Ureter (tissue), 1 donor: Measurements from ENCODE around the gene TRIO. TPM values are rescaled to one million over a fixed set of nuclear protein-coding genes. Genes with fewer than 3 reads are reported as not detected.
"Not testable (repeated sequence)": the region's sequence is repeated elsewhere in the genome, so short reads cannot be mapped to it uniquely, and the experiment has no call there.

ENCODE experiments used
- DNase-seq: peaks from one replicate; pipeline ENCODE4 v3.0.0-alpha.2; 2020; ENCODE audit warnings: low spot score
- total RNA-seq: library from RNA; stranded (reverse); gene quantifications from one replicate; pipeline ENCODE4 v1.2.4, GENCODE V29; 2023
- donor health status: DM: yes; HTN: yes; CAD: no.

Gene TRIO
- total RNA-seq, 1 donor from 2014 or later, result 216 TPM

DNA sequence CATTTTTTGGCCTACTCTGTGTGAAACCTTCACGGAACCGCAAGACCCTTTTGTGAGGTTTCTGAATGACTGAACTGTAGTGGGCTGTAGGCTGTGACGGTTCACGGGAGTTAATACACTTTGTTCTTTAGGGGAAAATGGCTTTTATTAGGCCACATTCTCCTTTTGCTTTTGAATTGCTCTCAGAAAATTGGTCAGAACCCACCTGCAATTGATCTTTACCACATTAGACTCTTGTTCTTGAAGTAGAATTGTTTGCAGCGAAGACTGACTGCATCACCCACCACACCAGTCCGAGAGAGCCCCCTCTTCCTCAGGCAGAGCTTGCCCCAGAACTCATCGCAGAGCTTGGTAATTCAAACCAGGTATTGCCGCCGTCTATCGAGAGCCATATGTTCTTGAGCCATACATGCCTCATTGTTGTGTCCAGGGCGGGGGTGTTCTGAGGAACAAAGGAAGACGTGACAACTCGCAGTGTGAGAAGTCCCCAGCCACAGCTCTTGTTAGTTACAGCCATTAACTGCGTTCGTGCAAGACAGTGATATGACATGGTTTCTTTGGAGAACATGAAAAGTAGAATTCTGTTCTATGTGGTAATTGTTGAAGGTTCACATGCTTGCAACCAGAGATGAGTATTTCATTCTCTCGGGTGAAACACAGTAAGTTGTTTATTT lies 272.0 kb downstream of the TRIO start:
- no peak for DNase-seq

GRCh38 chr5:14415698-14416074 lies 272.5 kb downstream of the TRIO start:
- no peak for DNase-seq

GRCh38 chr5:14416621-14417275 lies 273.6 kb downstream of the TRIO start:
- DNase-seq, result no peak

- DNase-seq, result no peak
Measured at GRCh38 chr5:14417276-14417730, 274.2 kb downstream of the TRIO start.

DNA sequence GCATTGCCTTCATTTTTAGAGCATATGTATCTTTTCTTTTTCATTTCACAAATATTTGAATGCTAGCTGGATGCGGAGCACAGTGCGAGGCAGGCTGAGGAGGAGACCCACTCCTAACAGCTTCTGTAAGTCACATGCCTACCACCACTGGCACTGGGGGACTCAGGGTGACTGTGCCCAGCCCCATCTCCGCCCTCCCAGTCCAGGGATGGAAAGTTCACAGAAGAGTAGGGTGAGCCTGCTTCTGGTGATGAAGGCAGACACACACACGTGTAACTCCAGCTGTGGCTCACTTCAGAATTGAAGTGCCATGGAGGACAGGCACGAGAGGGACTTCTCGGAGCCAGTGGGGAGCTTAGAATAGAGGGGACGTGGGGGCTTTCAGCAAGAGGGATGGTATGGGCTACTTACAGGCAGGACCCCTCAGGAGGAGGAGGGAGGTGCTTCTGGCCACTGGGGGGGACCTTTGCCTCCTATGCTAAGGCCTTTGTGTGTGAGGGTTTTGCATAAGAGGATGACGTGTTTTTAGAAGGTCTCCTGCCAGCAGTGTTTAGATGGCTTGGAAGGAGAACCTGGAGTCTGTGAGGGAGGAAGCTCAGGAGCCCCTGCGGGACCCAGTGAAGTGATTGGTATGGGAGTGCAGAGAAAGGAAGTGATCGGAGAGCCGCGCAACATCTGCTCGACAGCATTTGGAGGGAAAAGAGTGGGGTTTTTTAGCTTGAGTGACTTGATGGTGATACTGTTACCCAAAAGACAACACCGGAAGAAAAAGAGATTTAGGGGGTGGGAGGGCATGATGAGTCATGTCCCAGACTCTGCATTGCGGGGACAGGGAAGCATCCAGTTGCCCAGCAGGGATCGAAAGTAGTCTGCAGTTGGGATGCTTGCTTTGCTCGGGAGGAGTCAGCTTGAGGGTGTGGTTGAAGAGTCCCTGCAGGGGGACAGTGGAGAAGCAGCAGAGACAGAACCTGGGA lies 274.9 kb downstream of the TRIO start:
- DNase-seq, result no peak

- DNase-seq, result no peak
Measured at GRCh38 chr5:14419686-14420085, 276.5 kb downstream of the TRIO start.

DNA sequence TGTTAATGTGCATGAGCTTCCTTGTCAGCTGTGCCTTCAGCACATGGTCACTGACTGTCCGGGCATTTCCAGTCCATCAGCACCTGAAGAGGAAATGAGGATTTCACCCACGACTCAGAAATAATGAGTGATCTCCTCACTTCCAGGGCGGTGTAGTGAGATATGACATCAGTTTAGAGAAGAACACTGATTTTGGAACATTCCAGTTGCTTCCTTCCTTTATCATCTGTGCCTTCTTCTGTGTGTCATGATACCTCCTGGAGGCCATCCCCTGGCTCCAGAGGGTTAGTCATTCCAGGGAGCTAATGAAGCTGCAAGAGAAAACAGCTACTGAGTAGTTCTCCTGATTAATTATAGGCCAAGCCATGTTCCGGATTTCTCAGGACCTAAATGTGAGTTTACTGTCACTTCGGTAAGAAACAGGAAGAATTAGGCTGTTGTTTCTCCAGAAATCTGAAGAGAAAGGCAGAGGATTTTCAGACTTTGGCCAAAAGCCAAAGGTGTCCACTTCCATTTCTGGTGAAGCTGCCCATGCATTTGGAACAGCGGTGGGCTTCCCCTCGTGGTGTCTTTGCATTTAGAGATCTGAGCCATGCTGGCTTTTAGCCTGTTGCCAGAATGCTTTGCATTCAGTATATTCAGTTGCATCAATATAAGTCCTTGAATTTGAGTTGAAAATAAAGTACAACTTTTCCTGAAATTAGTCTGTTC lies 277.1 kb downstream of the TRIO start:
- DNase-seq, result no peak

- DNase-seq, result no peak
Measured at GRCh38 chr5:14421851-14422250, 278.7 kb downstream of the TRIO start.

- no peak for DNase-seq
Measured at GRCh38 chr5:14424011-14424685, 281.0 kb downstream of the TRIO start.

DNA sequence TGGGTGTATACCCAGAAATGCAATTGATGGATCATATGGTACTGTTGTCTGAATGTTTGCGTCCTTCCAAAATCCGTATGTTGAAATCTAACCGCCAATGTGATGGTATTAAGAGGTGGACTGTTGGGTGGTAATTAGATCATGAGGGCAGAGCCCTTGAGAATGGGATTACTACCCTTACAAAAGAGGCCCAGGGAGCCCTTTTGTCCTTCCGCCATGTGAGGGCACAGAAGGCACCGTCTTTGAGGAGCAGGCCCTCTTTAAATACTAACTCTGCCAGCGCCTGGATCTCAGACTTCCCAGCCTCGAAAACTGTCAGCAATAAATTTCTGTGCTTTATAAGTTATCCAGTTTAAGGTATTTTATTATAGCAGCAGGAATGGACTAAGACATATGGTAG lies 282.4 kb downstream of the TRIO start:
- no peak for DNase-seq

DNA sequence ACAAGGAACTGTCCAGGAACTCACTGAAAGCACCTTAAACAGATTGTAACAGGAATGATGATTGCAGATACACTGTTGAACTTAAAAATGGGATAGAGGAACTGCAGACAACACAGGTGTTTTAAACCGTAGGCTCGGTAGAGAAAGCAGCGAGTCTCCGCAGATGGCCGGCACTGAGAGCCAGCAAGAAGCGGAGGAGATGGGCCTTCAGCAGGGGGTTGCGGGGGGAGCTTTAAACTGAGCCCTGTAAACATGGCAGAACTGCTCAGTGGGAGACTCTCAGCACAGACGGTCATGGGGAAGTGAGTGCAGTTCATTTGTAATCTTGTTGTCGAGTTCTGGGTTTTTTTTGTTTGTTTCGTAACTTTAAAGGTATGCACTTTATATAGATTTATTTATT lies 283.4 kb downstream of the TRIO start:
- no peak for DNase-seq

GRCh38 chr5:14428302-14429081 lies 285.4 kb downstream of the TRIO start:
- no peak for DNase-seq

- DNase-seq, result no peak
Measured at GRCh38 chr5:14429101-14430050, 286.2 kb downstream of the TRIO start.

DNA sequence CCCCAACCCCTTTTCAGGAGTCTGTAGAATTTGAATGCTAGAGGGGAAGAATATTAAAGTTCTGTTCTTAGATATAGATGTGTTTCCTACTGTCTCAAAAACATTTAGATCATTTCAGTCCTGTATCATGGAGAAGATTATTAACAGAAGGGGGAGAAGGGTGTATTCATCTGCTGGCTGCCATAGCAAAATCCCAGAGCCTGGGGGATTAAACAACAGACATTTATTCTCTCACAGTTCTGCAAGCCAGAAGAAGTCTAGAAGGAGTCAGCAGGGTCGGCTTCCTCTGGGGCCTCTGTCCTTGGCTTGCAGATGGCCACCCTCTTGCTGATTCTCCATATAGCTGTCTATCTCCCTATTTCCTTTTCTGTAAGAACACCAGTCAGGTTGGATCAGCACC lies 288.4 kb downstream of the TRIO start:
- DNase-seq, result no peak

GRCh38 chr5:14432931-14433589 lies 289.9 kb downstream of the TRIO start:
- no peak for DNase-seq

DNA sequence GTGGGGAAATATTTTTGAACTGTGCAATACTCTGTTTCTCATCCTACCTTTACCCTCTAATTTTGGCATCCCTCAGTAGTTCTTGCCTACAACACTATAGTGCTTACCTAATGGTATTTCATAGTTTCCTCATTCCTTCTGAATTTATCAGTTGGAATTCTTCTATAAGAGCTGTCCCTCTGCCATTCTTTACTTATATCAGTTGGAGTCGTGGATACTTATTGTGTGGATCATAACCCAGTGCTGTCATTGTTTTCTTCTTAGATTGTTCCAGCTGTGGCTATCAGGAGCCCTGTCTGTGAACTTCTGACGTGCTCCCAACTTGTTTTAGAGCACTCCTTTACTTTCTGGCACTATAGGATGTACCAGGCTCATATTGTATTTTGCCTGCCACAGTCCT lies 292.3 kb downstream of the TRIO start:
- no peak for DNase-seq

DNA sequence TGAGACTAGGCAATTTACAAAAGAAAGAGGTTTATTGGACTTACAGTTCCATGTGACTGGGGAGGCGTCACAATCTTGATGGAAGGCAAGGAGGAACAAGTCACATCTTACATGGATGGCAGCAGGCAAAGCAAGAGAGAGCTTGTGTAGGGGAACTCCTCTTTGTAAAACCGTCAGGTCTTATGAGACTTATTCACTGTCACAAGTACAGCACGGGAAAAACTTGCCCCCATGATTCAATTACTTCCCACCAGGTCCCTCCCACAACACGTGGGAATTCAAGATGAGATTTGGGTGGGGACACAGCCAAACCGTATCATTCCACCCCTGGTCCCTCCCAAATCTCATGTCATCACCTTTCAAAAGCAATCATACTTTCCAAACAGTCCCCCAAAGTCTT lies 293.0 kb downstream of the TRIO start:
- not testable (repeated sequence) for DNase-seq

DNA sequence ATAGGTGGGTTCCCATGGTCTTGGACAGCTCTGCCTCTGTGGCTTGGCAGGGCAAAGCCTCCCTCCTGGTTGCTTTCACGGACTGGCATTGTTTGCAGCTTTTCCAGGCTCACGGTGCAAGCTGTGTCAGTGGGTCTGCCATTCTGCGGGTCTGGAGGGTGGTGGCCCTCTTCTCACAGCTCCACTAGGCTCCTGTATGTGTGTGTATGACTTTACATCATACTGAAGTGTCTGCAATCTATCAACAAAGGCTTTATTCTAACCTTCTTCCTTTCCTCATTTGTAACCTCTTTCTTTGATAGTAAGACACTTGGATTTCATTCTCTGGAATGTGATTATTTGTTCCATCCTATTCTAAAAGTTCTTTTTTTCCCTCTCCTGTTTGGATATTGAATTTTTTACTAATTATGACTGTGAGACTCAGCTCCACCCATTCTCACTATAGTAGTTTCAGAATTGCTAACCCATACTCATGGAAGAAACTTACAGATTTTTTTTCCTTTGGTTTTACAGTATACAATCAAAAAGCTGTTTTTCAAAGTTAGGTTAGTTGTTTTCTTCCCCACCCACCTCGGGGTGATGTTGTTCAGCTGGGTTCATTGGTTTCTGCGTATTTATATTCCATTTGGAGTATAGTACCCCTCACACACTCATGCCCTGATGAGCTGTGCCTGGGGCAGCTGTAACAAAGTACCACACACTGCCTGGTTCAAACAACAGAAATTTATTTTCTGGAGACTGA lies 293.8 kb downstream of the TRIO start:
- no peak for DNase-seq
